HG02884 (cell line): ENCODE data around the gene PSRC1.
A peak's percentile ranks its signal among the peaks of the same experiment; 100 is the strongest.
"Not testable (repeated sequence)": the region's sequence is repeated elsewhere in the genome, so short reads cannot be mapped to it uniquely, and the experiment has no call there.

Experiments
- ATAC-seq: cut with Tn5 transposase; IDR thresholded peaks from one replicate; pipeline ENCODE4 v1.9.1; 2021; ENCODE audit warnings: mild to moderate bottlenecking, moderate library complexity; ENCODE audit not compliant: unreplicated experiment

The PSRC1 gene

DNA sequence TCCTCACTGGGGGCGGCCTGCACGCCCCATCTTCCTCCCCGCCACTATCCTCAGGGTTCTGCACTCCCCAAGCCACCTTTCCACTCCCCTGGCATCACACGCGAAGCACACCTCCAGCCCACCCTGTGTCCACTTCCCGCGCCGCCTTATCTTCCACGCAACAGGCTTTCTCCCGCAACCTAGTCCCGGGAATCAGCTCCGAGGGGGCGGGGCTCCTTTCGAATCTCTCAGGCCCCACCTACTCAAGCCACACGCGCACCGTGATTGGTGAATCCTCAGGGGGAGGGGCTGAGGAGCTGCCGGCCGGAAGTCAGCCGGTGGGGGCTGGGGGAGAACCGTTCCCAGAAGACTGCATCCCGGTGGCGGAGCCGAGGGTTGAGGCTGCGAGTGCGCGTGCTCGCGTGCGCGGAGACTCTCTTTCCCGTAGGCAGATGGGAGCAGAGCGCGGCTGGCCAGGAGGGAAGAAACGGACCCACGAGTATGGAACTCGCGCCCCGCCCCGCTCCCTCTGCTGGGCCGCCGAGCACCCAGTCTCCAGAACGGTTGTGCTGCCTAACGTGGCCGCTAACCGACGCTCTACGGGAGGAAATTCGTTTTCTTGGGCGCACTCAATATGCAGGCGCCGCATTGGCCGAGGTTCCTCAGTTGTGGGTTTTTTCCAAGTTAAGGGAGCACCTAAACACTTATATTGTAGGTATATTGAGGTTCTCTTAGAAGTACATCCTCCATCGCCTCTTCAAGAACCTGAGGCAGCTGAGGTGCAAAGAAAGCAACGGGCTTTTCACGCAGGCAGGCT lies at the start of gene PSRC1:
Gene PSRC1 (minus strand): TSS at position 194 of the 796 bp plus-strand sequence.
- peak; percentile 93 for ATAC-seq

DNA sequence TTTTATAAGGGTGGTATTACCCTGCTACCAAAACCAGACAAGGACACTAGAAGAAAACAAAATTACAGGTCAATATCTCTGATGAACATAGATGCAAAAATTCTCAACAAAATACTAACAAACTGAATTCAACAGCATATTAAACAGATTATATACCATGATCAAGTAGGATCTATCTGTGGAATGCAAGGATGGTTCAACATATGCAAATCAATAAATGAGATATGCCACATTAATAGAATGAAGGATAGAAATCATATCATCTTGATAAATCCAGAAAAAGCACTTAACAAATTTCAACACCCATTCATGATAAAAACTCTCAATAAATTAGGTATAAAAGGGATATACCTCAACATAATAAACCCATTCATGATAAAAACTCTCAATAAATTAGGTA lies 48.2 kb upstream of the PSRC1 start:
- no peak for ATAC-seq

DNA sequence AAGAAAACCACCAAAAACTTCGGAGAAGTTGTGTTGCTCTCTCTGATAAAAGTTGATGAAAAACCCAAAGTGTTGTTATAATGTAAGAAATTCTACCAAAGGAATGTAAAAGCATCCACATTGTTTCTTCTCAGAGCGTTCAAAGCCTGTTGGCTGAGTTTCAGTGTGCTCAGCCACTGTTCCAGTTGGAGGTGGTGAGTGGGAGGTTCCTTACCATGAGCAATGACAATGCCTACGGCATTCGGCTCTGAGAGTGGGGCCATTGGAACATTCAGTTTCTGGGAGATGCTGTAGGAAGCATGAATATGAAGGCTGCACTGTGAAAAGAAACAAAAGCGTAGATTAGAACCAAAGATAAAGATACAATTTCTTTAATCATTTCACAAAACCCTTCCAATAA lies 44.3 kb upstream of the PSRC1 start:
- no peak for ATAC-seq

DNA sequence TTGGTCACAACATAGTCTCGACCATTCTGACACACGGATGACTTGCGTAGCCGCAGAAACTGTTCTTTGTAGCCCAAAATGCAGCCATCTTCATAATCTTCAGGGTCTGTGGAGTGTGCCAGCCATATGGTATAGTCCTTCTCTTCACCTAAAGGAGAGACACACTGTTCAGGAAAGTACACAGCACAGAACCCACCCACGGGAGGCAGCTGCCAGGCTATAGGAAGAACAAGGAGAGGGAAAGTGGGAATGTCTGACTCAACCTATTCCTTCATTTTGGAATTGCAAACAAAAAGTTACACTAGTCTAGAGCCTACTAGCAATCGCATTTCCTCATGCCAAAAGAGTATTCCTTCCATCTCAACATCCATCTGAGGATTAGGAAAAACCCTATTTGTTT lies 40.0 kb upstream of the PSRC1 start:
- no peak for ATAC-seq

DNA sequence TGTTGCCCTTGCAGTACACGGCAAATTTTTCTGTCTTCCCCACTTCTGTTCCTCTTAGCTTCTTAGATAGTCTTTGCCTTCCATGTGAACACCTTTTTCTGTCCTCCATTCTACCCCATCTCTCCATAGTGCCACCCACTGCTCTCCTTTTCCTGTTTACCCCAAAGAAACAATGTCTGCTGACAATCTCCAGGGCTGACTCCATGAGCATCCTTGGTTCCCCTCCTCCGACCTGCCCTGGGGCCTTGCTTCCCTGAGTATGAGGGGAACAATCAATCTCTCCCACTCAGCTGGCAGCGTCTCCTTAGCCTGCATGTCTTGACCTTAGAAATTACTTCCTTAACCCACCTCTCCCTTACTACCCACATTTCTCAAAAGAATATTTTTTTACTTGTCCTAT lies 36.2 kb upstream of the PSRC1 start:
- ATAC-seq: no peak

DNA sequence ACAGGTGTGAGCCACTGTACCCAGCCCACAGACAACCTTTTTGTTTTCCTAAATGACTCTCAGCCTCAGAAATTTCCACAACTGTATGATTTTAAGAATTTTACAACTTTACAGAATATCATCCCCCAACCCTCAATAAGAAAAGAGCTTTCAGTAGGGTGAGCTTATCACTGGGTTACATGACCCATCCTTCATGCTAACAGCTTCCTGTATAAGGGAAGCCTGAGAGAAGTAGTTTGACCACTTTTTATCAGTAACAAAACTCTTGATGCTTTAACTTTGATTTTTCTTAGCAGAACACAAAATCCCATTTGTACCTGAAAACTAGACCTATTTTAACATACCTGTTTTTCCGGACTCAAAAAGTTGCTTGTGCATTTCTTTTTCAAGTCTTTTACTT lies 33.6 kb upstream of the PSRC1 start:
- no peak for ATAC-seq

DNA sequence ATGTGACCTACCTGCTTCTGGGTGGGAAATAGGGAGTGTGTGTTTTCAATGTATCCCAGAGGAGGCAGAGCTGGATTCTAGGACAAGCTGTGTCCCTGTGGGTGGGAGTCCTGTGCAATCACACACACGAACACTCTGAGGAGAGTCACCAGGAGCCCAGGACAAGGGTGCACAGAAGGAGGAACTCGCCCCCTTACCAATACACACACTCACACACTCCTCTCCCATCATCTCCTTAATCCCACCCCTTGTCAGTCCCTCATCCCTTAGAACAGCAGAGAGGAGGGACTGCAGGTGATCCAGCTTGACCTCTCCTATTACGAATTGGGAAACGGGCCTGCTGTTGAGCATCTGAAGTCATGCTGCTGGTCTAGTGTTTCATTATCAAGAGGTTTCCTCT lies 32.3 kb upstream of the PSRC1 start:
- no peak for ATAC-seq

DNA sequence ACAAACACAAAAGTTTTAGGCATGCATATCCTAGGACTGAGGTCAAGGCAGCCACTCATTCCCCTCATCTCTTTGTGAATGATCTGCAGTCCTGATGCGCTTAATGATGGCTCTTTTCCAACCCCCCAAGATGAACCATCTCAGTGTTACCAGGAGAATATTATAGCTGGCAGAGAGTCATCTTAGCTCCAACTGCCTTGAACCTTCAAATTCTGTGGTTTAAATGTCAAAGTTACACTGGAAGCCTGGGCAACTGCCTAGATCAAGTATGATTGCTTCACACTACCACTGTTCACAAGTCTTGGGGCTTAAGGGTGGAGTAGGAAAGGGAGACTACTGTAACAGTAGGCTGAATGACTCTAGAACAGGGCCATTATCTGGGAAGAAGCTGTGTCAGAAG lies 31.9 kb upstream of the PSRC1 start:
- no peak for ATAC-seq

DNA sequence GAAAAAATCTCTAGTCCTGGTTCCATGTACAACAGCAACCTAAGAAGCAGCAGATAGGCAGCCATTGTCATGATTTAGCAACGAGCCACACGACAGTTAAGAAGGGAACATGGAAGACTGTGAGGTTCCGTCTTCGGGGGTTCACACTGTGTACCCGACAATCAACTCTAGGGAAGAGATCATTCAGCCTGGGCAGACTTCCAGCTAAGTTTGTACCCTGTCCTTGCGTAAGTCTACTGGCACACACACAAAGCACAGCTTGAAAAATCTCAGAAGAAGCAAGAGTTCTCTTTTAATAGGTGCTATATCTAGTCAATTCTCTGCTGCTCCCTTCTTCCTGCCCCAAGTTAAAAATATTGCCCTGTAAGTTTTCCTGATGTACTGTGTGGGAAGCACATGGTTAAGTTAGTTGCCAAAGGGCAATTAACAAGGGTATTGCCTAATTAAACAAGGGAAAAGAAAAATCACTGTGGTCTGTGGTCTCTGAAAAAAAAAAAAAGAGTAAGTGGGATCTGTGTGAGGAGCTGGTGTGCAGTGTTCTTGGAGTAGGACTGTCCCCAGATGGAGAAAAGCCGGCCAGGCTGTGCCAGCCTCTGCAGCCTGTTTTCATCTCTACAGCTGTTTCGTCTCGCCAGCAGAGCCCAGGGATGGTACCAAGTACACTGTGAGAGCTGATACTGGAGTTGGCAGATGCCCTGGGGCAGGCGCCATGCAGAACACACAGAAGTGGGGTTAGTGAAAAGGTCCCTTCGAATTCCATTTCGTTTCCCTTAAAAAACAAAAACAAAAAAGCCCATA lies 30.2 kb upstream of the PSRC1 start:
- no peak for ATAC-seq

DNA sequence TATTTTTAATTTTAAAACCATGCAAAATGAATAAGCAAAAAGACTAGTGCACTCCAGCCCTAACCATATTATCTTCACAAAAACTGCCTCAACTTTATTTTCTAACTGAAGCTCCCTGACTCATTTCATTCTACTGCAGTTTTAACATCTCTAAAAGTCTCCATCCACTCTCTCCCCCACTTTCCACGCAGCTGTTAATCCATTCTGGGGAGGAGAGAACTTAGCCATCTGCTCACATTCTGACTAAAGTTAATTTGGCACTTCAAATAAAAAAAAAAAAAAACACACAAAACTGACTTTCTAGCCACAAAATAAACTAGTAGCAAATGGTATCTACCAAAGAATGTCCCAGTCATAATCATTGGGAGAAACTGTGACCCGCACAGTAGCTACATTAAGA lies 29.3 kb upstream of the PSRC1 start:
- ATAC-seq: no peak

DNA sequence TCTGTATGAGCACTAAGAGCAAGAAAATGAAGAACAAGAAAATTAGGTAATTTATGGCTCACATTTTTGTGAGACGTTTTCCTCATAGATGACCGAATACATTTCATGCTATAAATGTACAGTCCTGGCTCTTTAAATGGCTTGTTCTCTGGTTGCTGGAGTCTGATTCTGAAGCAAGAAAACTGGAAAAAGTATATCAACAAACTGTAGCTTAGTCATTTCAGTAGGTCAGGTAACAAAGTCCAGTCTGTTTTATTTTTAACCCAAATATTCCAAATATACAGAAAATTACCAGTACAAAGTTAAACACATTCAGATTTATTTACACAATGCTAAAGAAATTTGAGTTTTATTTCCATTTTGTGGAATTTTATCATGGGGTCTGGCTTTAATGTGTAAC lies 26.4 kb upstream of the PSRC1 start:
- ATAC-seq: no peak

DNA sequence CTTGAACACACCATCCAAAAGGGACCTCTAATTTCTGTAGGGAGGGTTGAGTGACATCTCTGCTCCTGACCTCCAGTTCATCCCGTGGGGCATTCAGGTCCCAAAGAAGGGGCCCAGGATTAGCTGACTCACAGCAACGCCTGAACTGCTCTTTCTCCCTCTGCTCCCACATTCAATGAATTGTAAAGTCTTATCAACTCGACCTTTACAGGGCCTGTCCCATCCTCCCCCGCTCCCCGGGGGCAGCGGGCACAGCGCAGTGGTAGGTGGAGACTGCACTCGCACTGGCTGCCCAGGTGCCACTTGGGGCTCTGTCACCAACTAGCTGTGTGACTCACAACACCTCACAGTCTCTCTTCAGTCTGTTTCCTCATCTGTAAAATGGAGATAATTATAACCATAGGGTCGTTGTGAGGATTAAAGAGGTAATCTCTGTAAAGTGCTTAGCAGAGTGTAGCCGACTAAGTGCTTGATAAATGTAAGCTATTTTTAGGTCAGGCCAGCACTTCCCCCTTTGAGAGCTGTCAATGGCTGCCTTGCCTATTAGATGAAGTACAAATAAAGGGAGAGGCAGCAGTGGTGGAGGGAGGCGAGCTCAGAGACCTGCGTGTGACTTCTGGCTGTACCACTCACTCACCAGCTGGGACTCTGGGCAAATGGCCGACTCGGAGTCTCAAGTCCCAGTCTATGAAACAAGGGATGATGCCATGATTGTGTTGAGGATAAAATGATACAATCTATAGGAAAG lies 24.5 kb upstream of the PSRC1 start:
- ATAC-seq: no peak

DNA sequence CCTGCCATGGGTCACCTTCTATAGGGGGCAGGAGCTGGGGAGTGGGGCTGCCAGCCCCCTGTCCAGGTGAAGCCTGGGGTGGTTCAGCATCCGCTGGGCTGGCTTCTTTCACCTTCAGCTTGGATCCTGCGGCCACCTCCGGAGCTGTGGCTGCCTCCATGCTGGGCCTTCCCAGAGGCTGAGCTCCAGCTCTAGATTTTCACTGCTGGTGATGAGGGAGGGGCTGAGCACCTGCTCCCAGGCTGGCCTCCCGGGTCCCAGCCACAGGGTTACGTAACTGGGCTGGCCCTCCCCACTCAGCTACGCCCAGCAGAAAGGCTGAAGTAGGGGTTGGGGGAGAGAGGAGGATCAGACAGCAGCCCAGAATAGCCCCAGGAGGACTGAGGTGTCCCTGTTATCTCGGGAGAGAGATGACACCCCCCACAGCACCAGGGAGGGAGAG lies 23.9 kb upstream of the PSRC1 start, which contains the start of gene MYBPHL:
Gene MYBPHL (minus strand): TSS at position 180 of the 442 bp plus-strand sequence. CDS start 20 bp downstream, at position 160.
- ATAC-seq: no peak

DNA sequence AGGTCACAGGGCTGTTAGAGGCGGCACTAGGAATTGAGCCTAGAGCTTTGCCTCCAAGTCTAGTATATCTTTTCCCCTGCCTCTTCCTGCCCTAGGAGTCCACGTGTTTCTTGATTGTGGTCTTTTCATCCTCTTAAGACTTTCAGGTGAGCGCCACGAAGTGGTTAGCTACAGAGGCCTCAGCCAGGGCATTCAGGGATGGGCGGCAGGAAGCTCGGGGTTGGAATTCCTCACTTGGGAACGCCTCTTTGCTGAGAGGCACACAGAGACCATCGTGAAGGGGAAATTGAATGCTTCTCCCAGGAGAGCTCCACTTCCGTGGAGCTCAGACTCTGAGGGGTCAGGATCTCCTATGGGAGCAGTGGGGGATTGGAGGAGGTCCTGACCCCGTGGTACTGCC lies 23.0 kb upstream of the PSRC1 start:
- not testable (repeated sequence) for ATAC-seq

DNA sequence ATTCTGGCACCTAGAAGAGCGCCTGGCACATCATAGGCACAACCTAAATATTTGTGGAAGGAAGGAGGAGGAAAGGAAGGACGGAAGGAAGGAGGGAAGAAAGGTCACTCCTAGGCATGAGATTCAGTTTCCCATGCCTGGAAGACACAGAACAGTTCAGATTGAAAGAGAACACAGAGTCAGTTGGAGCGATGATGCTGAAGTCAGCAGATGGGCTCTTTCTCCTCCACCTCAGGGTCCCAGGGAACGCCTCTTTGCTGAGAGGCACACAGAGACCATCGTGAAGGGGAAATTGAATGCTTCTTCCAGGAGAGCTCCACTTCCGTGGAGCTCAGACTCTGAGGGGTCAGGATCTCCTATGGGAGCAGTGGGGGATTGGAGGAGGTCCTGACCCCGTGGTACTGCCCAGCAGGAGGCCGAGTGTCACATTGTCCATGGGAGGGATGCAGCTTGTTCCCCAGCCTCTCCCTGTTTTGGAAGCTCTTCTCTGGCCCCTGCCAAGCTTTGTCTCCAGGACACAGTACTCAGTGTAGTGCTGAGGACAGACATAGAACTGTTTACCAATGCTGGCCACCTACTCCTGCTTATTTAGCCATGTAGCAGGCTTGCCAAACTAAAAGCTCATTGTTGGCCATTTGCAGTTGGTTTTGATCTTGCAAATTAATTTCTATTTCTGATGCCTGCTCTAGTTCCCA lies 21.4 kb upstream of the PSRC1 start:
- ATAC-seq: no peak

DNA sequence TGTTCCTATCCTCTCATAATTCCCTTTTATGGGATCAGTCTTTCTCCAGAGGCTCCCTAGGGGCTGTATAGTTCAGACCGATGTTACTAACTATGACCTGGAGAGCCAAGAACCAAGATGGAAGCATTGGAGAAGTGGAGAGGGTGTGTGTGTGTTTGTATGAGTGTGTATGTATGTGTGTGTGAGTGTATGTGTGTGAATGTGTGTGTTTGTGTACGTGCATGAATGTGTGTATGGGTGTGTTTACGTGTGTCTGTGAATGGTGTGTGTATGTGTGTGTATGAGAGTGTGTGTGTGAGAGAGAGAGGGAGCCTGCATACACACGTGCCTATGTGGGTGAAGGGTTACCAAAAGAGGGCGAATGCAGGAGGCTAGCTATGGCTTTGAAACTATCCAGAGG lies 18.9 kb upstream of the PSRC1 start:
- ATAC-seq: no peak

DNA sequence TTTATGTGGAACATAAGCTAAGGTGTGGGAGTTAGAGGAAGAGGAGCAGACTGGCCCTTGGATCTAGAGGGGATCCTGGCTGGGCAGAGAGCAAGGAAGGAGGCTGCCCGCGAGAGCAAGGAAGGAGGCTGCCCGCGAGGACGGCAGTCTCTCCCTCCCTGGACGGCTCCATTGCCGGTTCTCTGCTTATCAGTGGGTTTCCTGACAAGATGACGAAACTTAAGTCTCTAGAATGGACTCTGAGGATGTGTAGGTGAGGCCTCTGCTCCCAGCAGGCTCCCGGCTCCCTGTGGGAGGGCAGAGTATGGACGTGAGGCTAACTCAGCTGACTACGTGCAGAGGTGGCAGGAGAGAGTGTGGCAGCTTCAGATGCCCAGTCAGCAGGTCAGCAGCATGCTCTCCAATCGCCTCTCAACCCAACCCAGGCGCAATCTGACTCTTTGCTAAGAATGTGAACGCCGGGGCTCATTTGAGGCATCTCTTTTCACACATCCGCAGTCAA lies 17.8 kb upstream of the PSRC1 start:
- no peak for ATAC-seq

DNA sequence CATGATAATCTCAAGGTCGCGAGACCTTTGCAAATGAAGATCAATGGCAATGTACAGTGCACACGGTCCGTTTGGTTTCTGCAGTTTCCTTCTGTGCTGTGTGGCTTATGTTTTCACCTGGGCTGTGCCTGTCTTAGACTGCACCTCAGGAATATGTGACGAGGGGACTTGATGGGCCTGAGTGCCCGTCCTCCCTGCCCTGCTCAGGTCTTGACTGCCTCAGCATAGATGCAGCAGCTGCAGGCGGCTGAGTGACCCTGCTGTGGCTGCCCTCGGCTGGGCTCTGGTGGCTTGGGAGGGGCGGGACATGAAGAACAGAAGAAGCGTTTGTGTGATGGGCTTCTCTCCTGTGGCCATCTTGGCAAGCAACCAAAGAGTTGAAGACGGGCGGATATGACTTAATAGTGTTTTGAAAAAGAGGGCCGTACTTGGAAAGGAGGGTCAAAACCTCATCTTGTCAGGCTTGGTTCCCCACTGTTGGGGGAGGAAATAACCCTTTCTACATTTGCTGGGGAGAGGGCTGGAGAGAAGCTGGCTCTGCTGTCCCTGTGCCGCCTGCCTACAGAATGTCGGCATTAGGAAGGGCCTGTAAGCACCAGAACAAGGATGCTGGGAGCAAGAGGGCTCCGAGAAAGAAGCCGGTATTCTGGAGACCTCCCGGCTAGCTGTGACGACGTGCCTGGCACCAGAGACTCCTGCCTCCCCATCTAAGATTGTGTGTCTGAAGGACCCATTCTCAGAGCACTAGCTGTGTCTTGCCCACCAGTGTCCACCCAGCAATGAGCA lies 16.8 kb upstream of the PSRC1 start:
- no peak for ATAC-seq

DNA sequence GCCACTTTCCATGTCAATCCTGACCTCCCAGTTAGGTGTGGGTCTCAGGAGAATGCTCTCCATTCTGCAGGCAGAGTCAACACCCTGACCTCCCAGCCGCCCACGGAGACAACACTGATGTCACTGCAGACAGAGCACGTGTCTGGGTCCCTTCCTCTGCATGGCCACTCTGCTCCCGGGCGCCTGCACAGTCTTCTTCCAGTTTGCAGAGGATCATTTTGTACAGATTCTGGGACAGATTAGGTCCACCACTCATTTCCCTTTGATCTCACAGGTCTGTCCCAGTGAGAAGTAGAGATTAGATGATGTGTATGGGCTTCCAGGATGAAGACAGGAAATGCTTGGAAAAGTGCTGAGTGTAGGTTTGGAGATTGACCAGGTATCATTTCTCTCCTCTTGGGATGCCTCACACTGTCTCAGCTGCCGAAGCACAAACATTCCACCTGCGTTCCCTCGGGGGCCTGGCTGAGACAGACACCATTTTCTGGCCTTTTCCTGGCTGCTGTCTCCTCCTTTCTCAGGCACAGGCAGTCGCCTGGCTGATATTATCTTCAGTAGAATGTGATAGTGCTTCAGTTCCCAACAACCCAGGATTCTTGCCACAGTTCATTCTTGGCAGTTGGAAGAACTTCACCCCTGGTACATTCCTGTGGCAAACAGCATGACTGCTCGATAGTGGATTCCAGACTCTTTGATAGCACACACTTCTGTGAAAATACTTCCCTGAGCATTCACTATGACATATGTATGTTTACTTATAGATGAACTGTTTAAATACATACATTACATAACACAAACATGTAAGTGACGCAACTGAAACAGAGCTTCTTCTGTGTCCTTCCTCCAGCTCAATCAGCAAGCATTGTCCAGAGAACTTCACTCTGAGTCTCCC lies 16.0 kb upstream of the PSRC1 start:
- no peak for ATAC-seq
